GM21528 (cell line): ENCODE measurements around the gene SEPTIN5.

Experiments used
- ATAC-seq: cut with Tn5 transposase; IDR thresholded peaks from one replicate; pipeline ENCODE4 v1.9.1; 2021; ENCODE audit warnings: mild to moderate bottlenecking, moderate library complexity; ENCODE audit not compliant: unreplicated experiment, low FRiP score

SEPTIN5 gene

GRCh38 chr22:19731361-19732135 is 17.2 kb downstream of the SEPTIN5 start:
- ATAC-seq = no peak

GRCh38 chr22:19732403-19733113 is 18.3 kb downstream of the SEPTIN5 start:
- no peak for ATAC-seq

- no peak for ATAC-seq
These were observed 19.5 kb downstream of the SEPTIN5 start for GRCh38 chr22:19733755-19734154.

- ATAC-seq = no peak
These were observed 19.9 kb downstream of the SEPTIN5 start for GRCh38 chr22:19734163-19734562.

- ATAC-seq = no peak
These were observed 20.6 kb downstream of the SEPTIN5 start for GRCh38 chr22:19734837-19735382.

GRCh38 chr22:19735665-19736510 is 21.6 kb downstream of the SEPTIN5 start:
- no peak for ATAC-seq

DNA sequence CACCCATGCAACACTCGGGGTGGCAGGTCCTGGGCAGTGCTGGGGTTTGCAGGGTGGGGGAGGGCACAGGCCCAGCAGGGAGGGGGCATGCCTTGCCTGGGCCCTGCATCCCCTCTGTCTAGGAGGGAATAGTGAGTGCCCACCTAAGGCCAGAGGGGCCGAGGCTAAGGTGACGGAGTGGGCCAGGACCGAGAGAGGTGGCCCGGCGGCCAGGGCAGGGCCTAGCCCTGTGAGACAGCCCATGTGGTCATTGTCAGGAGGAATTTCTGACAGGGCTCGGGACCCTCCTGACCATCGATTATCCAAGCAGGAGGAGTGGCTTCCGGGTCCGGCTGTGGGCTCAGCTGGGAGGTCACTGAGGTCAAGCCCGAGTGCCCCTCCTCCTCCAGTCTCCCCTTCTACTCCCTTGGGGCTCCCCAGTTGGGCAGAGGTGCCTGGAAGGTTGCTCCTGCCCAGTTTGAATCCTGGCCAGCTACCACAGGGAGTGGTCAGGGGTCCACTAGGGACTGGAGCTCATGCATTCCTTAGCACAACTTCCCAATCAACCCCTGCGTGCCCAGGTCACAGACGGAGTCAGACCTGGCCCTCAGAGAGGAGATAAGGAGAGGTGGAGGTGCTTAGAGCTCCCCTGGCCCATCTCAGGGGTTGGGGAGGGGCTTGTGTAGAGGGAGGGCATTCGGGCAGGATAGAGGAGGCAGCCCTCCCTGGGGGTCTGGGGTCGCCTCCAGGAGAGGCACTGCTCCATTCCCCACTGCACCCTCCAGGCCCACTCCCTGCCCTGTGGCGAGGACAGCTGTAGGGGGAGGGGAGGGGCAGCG is 23.8 kb downstream of the SEPTIN5 start:
- ATAC-seq = no peak

DNA sequence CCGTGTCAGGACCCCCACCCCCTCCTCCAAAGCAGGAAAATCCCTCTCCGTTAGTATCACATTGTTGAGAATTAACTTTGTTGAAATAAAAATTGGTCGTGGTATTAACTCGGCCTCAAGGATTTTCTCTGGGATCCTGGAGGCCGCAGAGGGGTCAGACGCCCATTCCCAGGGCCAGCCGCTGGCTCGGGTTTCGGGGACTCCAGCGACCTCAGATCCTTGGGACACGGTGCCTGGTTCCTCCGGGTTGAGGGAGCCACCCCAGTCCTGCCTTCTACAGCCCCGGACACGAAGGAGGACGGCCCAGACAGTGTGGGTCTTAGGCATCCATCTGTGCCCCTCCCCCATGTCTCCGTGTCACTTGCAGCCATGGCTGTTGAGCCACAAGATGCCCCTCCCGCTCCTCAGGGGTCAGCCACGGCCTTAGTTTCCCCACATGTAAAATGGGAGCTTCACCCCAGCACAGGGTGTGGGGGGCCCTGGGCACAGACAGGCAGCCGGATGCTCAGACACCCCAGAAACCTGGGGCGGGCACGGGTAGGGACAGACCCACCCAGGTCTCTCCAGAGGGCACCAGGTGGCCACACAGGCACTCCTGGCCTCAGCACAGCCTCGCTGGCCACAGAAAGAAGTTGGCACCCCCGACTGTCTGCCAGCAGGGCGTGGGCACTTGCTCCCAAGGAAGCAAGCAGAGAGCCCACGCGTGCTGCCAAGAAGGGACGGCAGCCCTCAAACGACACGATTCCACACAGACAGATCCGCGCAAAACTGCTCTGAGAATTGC is 24.6 kb downstream of the SEPTIN5 start:
- no peak for ATAC-seq

DNA sequence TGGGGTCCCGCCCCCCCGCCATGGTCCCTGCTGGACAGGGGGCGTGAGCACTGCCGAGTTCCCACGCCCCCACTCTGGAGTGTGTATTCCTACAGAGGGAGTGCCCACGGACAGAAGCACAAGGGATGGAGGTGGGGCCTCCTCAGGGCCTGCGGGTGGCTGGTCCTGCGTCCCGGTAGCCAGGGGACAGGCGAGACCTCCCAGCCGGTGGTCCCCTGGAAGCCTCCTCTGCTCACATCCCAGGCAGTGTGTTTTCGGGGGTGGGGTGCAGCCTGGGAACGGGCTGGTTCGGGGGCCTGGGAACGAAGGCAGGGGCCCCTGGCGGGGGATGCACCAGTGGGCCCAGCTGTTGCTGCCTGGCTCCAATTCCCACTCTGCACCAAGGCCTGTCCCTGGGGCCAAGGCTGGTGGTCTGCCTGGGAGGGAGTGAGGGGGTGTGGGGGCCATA is 25.2 kb downstream of the SEPTIN5 start:
- no peak for ATAC-seq

GRCh38 chr22:19739911-19740449 is 25.7 kb downstream of the SEPTIN5 start:
- no peak for ATAC-seq

DNA sequence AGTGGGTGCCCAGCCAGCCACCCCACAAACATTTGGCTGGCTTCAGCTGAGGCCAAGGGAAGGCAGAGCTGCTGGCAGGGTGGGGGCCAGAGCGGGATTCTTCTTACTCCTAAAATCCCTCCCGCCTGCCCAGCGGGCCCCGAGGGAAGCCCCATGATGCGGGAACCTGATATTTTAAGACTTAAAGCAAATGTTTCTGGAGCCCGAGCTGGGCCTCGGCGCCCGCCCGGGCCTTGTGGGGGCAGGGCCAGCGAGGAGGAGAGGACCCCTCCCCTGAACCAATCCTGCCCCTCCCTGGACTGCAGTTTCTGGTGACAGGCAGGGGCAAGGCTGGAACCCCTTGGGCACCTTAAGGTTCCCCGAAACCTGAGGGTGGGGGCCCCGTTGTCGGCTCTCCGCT is 26.3 kb downstream of the SEPTIN5 start:
- no peak for ATAC-seq

DNA sequence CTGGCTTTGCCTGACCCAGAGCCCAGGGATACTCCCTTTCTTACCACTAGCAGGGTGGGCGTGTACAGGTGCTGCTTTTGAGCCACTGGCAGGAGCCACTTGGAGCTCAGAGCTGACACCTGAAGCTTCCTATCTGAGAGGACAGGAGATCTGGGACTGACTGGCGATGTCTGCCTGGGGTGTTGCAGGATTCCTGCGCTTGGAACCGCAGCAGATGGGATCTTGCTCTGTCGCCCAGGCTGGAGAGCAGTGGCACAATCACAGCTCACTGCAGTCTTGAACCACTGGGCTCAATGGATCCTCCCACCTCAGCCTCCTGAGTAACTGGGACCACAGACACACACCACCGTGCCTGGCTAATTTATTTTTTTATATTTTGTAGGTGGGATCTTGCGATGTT is 26.8 kb downstream of the SEPTIN5 start:
- ATAC-seq = no peak

GRCh38 chr22:19742160-19743066 is 28.1 kb downstream of the SEPTIN5 start:
- no peak for ATAC-seq

DNA sequence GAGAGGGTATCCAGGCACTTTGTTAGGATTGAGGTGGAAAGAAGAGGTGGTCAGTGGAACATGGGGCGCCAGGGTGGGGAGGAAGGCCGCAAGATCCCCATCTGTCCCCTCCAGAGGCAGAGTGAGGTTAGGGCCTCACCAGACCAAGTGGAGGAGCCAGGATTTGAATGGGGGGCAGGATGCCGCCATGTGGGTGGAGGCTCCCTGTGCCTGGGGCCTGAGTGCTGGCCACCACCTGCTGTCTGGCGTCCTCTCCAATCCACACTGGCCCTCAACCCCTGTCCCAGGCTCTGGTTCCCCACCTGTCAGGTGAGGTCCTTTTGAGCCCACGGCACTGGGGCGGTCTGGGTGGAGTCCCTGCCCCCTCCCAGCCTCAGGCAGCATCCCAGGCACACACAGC is 28.8 kb downstream of the SEPTIN5 start:
- ATAC-seq = no peak

GRCh38 chr22:19743651-19744050 is 29.3 kb downstream of the SEPTIN5 start:
- ATAC-seq = no peak

DNA sequence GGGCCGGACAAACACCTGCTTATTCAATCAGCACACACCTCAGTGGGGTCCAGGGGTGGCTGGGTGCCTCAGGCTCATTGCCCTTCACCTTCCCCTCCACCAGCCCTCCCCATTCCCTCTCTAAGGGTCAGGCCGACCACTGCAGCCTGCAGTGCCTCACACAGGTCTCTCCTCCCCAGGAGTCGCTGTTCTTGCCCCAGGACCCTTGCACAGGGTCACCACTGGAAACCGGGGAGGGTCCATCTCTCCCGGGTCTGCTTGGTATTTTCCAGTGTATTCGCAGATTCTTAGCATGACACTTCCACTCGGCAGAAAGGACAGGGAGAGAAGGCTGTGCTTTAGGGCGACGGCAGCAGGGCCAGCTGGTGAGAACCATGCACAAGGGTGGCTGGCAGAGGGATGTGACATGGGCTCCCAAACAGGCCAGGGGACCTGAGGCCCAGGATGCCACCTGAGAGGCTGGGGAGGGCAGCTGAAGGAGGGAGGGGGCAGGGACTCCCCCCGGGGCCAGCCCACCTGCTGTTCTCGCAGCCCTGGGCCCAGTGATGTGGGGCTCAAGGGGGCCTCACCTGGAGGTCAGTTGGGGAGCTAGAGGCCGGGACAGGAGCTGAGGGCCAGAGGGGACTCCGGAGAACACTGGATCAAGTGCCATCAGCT is 30.2 kb downstream of the SEPTIN5 start:
- no peak for ATAC-seq
